Endothelial cell (in vitro differentiated cells): ENCODE results near the gene OLFM2. TPM values are rescaled to one million over a fixed set of nuclear protein-coding genes. Genes with fewer than 3 reads are reported as not detected.

Experiments used
- DNase-seq: peaks from one replicate; pipeline ENCODE4 v3.0.0; 2021; ENCODE audit warnings: low spot score
- H3K27ac Mint-ChIP-seq: one replicate; pipeline ENCODE4 v1.8.0; 2021; ENCODE audit warnings: mixed read lengths, inconsistent platforms; ENCODE audit not compliant: unreplicated experiment
- H3K27me3 Mint-ChIP-seq: one replicate; pipeline ENCODE4 v1.8.0; 2021; ENCODE audit warnings: mild to moderate bottlenecking, moderate library complexity, mixed read lengths, inconsistent platforms; ENCODE audit not compliant: unreplicated experiment
- H3K36me3 Mint-ChIP-seq: one replicate; pipeline ENCODE4 v1.8.0; 2021; ENCODE audit warnings: mild to moderate bottlenecking, low read depth, mixed read lengths, inconsistent platforms; ENCODE audit not compliant: unreplicated experiment
- H3K4me1 Mint-ChIP-seq: one replicate; pipeline ENCODE4 v1.8.0; 2021; ENCODE audit warnings: mild to moderate bottlenecking, mixed read lengths, inconsistent platforms; ENCODE audit not compliant: unreplicated experiment
- H3K4me3 Mint-ChIP-seq: one replicate; pipeline ENCODE4 v1.8.0; 2021; ENCODE audit warnings: mild to moderate bottlenecking, mixed read lengths, inconsistent platforms; ENCODE audit not compliant: unreplicated experiment
- H3K9me3 Mint-ChIP-seq: one replicate; pipeline ENCODE4 v1.8.0; 2021; ENCODE audit warnings: mixed read lengths, inconsistent platforms; ENCODE audit not compliant: unreplicated experiment
- total RNA-seq: library from RNA; stranded (reverse); fragmentation: NEBNext Ultra II Directional; extraction: Animal tissue kit (Norgen Biotek cat#: 25700); gene quantifications from one replicate; pipeline ENCODE4 v1.2.1, GENCODE V29; 2021; ENCODE audit not compliant: unreplicated experiment
- TF ChIP-seq, protein P1 (sequence below): fragments of 200-600 bp; sonication (generic); IDR thresholded peaks from one replicate; pipeline ENCODE4 v1.5.0; 2021; ENCODE audit warnings: antibody characterized with exemption; ENCODE audit not compliant: unreplicated experiment

Gene OLFM2
- total RNA-seq, 1 donor from 2014 or later = 12.0 TPM

GRCh38 chr19:9875031-9875627 lies 61.2 kb downstream of the OLFM2 start:
- H3K27me3 Mint-ChIP-seq = peaks cover 2% of the 10 kb centered on the region
- H3K4me3 Mint-ChIP-seq = no peak overlapping the region
- H3K36me3 Mint-ChIP-seq = no peaks in the 10 kb centered on the region
- peaks cover 9% of the 10 kb centered on the region for H3K4me1 Mint-ChIP-seq
- no peak overlapping the region for H3K27ac Mint-ChIP-seq
- no peak for DNase-seq
- TF ChIP-seq, protein P1, sequence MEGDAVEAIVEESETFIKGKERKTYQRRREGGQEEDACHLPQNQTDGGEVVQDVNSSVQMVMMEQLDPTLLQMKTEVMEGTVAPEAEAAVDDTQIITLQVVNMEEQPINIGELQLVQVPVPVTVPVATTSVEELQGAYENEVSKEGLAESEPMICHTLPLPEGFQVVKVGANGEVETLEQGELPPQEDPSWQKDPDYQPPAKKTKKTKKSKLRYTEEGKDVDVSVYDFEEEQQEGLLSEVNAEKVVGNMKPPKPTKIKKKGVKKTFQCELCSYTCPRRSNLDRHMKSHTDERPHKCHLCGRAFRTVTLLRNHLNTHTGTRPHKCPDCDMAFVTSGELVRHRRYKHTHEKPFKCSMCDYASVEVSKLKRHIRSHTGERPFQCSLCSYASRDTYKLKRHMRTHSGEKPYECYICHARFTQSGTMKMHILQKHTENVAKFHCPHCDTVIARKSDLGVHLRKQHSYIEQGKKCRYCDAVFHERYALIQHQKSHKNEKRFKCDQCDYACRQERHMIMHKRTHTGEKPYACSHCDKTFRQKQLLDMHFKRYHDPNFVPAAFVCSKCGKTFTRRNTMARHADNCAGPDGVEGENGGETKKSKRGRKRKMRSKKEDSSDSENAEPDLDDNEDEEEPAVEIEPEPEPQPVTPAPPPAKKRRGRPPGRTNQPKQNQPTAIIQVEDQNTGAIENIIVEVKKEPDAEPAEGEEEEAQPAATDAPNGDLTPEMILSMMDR = no peak
- no peaks in the 10 kb centered on the region for H3K9me3 Mint-ChIP-seq

- Mint-ChIP-seq H3K9me3 (no peaks in the 10 kb centered on the region), H3K27me3 (peaks cover 2% of the 10 kb centered on the region), H3K4me3 (no peak overlapping the region), H3K36me3 (no peaks in the 10 kb centered on the region), H3K4me1 (no peaks in the 10 kb centered on the region), H3K27ac (peak overlapping the region; percentile 24)
- TF ChIP-seq, protein P1 = no peak
- DNase-seq = no peak
Observed at GRCh38 chr19:9872618-9873242, 63.6 kb downstream of the OLFM2 start.

GRCh38 chr19:9871626-9872338 lies 64.5 kb downstream of the OLFM2 start:
- TF ChIP-seq, protein P1 = no peak
- H3K9me3 Mint-ChIP-seq = no peaks in the 10 kb centered on the region
- H3K27ac Mint-ChIP-seq = no peak overlapping the region
- DNase-seq = no peak
- H3K4me1 Mint-ChIP-seq = peaks cover 3% of the 10 kb centered on the region
- H3K36me3 Mint-ChIP-seq = no peaks in the 10 kb centered on the region
- peaks cover 2% of the 10 kb centered on the region for H3K27me3 Mint-ChIP-seq
- H3K4me3 Mint-ChIP-seq = no peak overlapping the region

DNA sequence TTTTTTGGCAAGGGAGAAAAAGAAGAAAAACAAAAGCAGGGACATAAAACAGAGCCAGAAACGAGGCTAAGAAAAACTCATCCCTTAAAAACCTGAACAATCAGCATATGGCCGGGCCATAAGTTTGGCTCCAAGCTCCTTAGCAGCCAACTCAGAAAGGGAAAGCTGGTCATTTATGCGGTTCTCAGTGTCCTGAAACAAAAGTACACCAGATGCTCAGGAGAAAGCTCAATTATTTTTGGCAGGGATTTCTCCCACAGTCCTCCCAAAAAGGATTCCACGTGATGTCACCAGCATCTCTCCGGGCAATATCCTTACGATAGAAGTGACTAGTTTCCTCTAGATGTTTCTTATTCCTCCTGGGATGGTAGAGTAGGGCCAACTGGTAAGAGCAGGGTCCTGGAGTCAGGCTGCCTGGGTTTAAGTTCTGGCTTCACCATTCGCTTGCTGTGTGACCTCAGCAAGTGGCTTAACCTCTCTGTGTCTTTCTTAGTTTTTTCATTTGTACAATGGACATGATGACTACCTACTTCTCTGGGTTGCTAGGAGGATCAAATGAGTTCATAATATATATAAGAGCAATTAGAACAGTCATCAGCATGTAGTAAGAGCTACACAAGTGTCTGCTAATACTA lies 67.2 kb downstream of the OLFM2 start:
- Mint-ChIP-seq H3K36me3 (no peaks in the 10 kb centered on the region), H3K4me1 (peaks cover 3% of the 10 kb centered on the region), H3K9me3 (no peaks in the 10 kb centered on the region), H3K27me3 (peaks cover 2% of the 10 kb centered on the region), H3K27ac (no peak overlapping the region), H3K4me3 (no peak overlapping the region)
- TF ChIP-seq, protein P1 = no peak
- DNase-seq = no peak
